DOHH2 (cell line): ENCODE data around the gene STARD8.
A peak's percentile ranks its signal among the peaks of the same experiment; 100 is the strongest.
"Not testable (repeated sequence)": the region's sequence is repeated elsewhere in the genome, so short reads cannot be mapped to it uniquely, and the experiment has no call there.

Source experiments
- H3F3A ChIP-seq: fragments of 200-600 bp; sonication (generic), shearing (Covaris generic); 2 replicates; pipeline ENCODE4 v1.6.0; 2016; ENCODE audit warnings: antibody characterized with exemption, mild to moderate bottlenecking; ENCODE audit not compliant: control insufficient read depth, insufficient read depth
- H3K27ac ChIP-seq: fragments of 200-600 bp; sonication (generic); 2 replicates; pipeline ENCODE4 v1.5.1; 2014; ENCODE audit warnings: low read depth, mild to moderate bottlenecking, low read length, moderate library complexity
- H3K27me3 ChIP-seq: fragments of 200-600 bp; sonication (generic); 2 replicates; pipeline ENCODE4 v1.6.1; 2014; ENCODE audit warnings: mild to moderate bottlenecking, low read length, mixed read lengths; ENCODE audit not compliant: control insufficient read depth
- H3K36me3 ChIP-seq: fragments of 200-600 bp; sonication (generic); 2 replicates; pipeline ENCODE4 v1.6.1; 2014; ENCODE audit warnings: mild to moderate bottlenecking, low read length, moderate library complexity, mixed read lengths; ENCODE audit not compliant: control insufficient read depth
- H3K4me1 ChIP-seq: fragments of 200-600 bp; sonication (generic); 2 replicates; pipeline ENCODE4 v1.6.1; 2014; ENCODE audit warnings: mild to moderate bottlenecking, low read length, mixed read lengths; ENCODE audit not compliant: control insufficient read depth
- H3K4me2 ChIP-seq: fragments of 200-600 bp; sonication (generic); 2 replicates; pipeline ENCODE4 v1.6.0; 2014; ENCODE audit warnings: mild to moderate bottlenecking, low read length, moderate library complexity
- H3K4me3 ChIP-seq: fragments of 200-600 bp; sonication (generic); 2 replicates; pipeline ENCODE4 v1.5.1; 2014; ENCODE audit warnings: mild to moderate bottlenecking, low read length, mixed read lengths
- H3K79me2 ChIP-seq: fragments of 200-600 bp; sonication (generic); 2 replicates; pipeline ENCODE4 v1.6.1; 2014; ENCODE audit warnings: mild to moderate bottlenecking, low read length, mixed read lengths; ENCODE audit not compliant: control insufficient read depth
- H3K9me2 ChIP-seq: fragments of 200-600 bp; sonication (generic); replicated peaks from 2 replicates; pipeline ENCODE4 v1.6.1; 2014; ENCODE audit warnings: mild to moderate bottlenecking, low read length, mixed read lengths; ENCODE audit not compliant: control insufficient read depth
- H3K9me3 ChIP-seq: fragments of 200-600 bp; sonication (generic); 2 replicates; pipeline ENCODE4 v1.6.1; 2014; ENCODE audit warnings: antibody characterized with exemption, low read length, mixed read lengths; ENCODE audit not compliant: control insufficient read depth, insufficient read depth
- H4K20me1 ChIP-seq: fragments of 200-600 bp; sonication (generic); 2 replicates; pipeline ENCODE4 v1.6.0; 2014; ENCODE audit warnings: low read depth, mild to moderate bottlenecking, antibody characterized with exemption, low read length, moderate library complexity; ENCODE audit not compliant: control insufficient read depth, insufficient read depth
- EZH2phosphoT487 ChIP-seq: fragments of 200-600 bp; sonication (generic); IDR thresholded peaks from 2 replicates; pipeline ENCODE4 v1.6.1; 2017; ENCODE audit warnings: borderline replicate concordance, mild to moderate bottlenecking, antibody characterized with exemption, low read length, moderate library complexity, mixed read lengths
- TF ChIP-seq, protein P1 (sequence below): fragments of 200-600 bp; sonication (generic); IDR thresholded peaks from one replicate; pipeline ENCODE4 v1.5.1; 2014; ENCODE audit warnings: antibody characterized with exemption, mild to moderate bottlenecking, low read depth, low read length; ENCODE audit not compliant: poor library complexity, severe bottlenecking

The STARD8 gene

DNA sequence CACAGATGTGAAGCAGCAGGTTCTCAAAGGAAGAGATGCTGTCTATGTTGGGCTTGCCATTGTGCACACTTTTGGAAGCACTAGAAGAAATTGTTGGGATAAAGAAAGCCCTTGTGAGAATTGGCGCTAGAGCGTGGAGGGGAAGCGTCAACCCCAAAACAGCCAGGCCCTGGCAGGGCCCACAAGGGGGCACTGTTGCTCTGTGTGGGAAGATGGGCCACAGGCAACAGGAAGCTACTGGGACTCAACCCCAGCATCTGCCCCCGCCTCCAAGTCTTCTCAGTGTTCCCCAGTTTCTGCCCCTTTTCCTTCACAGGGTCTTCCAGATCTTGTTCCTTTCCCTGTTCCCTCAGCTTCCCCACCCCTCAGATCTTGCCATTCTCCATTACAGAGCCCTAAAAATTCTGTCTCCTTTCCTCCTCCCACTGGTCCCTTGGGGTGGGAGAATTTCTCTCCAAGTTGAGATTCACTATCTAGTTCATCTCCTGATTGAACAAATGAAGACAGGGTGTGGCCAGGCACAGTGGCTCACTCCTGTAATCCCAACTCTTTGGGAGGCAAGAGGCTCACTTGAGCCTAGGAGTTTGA is 85.5 kb downstream of the STARD8 start:
- TF ChIP-seq, protein P1, sequence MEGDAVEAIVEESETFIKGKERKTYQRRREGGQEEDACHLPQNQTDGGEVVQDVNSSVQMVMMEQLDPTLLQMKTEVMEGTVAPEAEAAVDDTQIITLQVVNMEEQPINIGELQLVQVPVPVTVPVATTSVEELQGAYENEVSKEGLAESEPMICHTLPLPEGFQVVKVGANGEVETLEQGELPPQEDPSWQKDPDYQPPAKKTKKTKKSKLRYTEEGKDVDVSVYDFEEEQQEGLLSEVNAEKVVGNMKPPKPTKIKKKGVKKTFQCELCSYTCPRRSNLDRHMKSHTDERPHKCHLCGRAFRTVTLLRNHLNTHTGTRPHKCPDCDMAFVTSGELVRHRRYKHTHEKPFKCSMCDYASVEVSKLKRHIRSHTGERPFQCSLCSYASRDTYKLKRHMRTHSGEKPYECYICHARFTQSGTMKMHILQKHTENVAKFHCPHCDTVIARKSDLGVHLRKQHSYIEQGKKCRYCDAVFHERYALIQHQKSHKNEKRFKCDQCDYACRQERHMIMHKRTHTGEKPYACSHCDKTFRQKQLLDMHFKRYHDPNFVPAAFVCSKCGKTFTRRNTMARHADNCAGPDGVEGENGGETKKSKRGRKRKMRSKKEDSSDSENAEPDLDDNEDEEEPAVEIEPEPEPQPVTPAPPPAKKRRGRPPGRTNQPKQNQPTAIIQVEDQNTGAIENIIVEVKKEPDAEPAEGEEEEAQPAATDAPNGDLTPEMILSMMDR, result peak; percentile 60
- TF ChIP-seq EZH2phosphoT487, result no peak

DNA sequence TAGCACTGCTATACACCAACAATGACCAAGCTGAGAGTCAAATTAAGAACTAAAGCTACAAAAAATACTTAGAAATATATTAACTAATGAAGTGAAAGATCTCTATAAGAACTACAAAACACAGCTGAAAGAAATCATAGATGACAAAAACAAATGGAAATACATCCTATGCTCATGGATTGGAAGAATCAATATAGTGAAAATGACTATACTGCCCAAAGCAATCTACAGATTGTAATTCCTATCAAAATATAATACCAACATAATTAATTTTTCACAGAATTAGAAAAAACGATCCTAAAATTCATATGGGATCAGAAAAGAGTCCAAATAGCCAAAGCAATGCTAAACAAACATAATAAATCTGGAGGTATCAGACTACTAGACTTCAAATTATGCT is 87.8 kb downstream of the STARD8 start:
- no peaks in the 10 kb centered on the region for H3K27me3 ChIP-seq
- TF ChIP-seq EZH2phosphoT487, result no peak
- TF ChIP-seq, protein P1, result no peak
- no peaks in the 10 kb centered on the region for H4K20me1 ChIP-seq
- no peak overlapping the region for H3K4me3 ChIP-seq
- no peaks in the 10 kb centered on the region for H3K79me2 ChIP-seq
- H3K9me2 ChIP-seq, result no peaks in the 10 kb centered on the region
- no peaks in the 10 kb centered on the region for H3K36me3 ChIP-seq
- H3K9me3 ChIP-seq, result no peaks in the 10 kb centered on the region
- H3K27ac ChIP-seq, result no peak overlapping the region
- no peaks in the 10 kb centered on the region for H3K4me1 ChIP-seq
- no peaks in the 10 kb centered on the region for H3F3A ChIP-seq
- H3K4me2 ChIP-seq, result no peak overlapping the region

More for the DNA sequence above, 85.5 kb downstream of the STARD8 start:
- Histone ChIP-seq H3K9me3 (no peaks in the 10 kb centered on the region), H3K27ac (no peak overlapping the region), H3K36me3 (no peaks in the 10 kb centered on the region), H3K9me2 (no peaks in the 10 kb centered on the region), H3K4me2 (no peak overlapping the region), H3F3A (no peaks in the 10 kb centered on the region), H3K27me3 (no peaks in the 10 kb centered on the region), H4K20me1 (no peaks in the 10 kb centered on the region), H3K79me2 (no peaks in the 10 kb centered on the region), H3K4me3 (no peak overlapping the region), H3K4me1 (no peaks in the 10 kb centered on the region)

DNA sequence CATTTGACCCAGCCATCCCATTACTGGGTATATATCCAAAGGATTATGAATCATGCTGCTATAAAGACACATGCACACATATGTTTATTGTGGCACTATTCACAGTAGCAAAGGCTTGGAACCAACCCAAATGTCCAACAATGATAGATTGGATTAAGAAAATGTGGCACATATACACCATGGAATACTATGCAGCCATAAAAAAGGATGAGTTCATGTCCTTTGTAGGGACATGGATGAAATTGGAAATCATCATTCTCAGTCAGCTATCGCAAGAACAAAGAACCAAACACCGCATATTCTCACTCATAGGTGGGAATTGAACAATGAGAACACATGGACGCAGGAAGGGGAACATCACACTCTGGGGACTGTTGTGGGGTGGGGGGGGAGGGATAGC is 94.4 kb downstream of the STARD8 start:
- not testable (repeated sequence) for H3K9me3 ChIP-seq, H3K9me2 ChIP-seq, H3K27me3 ChIP-seq, H3K27ac ChIP-seq, H3K4me2 ChIP-seq, H3K4me1 ChIP-seq, H3K4me3 ChIP-seq, H3K79me2 ChIP-seq, H3K36me3 ChIP-seq, H3F3A ChIP-seq, H4K20me1 ChIP-seq

DNA sequence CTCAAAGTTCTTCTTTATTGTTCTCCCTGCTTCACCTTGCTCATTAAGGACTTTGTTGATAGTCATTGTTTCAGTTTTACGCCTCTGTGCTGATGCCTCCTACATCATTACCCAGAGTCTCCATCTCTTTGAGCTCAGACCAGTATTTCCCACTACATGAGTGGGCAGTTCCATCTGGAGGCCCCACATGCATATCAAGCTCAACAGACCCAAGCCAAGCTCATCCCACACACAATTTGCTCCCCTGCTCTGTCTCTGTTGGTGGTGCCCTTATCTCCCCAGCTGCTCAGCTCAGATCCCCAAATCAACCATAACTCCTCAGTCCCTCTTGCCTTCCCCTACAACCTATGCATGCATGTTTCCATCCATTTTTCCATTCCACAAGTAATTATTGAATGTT is 96.3 kb downstream of the STARD8 start:
- no peaks in the 10 kb centered on the region for H4K20me1 ChIP-seq
- no peak overlapping the region for H3K4me2 ChIP-seq

More for the DNA sequence above, 96.3 kb downstream of the STARD8 start:
- Histone ChIP-seq H3K4me3 (no peak overlapping the region), H3K79me2 (no peaks in the 10 kb centered on the region), H3K4me1 (no peaks in the 10 kb centered on the region), H3K9me3 (no peaks in the 10 kb centered on the region), H3K27ac (no peak overlapping the region), H3K27me3 (no peaks in the 10 kb centered on the region), H3K9me2 (no peaks in the 10 kb centered on the region), H3K36me3 (no peaks in the 10 kb centered on the region), H3F3A (no peaks in the 10 kb centered on the region)
- no peak for TF ChIP-seq EZH2phosphoT487
- TF ChIP-seq, protein P1, result no peak
